ENCODE measurements around the gene INTS4. TPM values are rescaled to one million over a fixed set of nuclear protein-coding genes. Genes with fewer than 3 reads are reported as not detected.
A peak's percentile ranks its signal among the peaks of the same experiment; 100 is the strongest.
"Not testable (repeated sequence)": the region's sequence is repeated elsewhere in the genome, so short reads cannot be mapped to it uniquely, and the experiment has no call there.

INTS4 gene
- polyA plus RNA-seq, 1 of the 3 experiments (the other 2 are of a cell fraction) = 23.0 TPM

GRCh38 chr11:78041843-78042440 lies 47.5 kb upstream of the INTS4 start:
- CTCF ChIA-PET = interaction anchor here (1.1 to 1.6 kb wide), 2 partner anchors 21 to 43 kb away, joined by 4 to 6 read pairs; no protein-coding TSS in a partner anchor
- WGBS (ENCODE audit: low lambda C conversion rate) = 93% methylated on average over 13 of the region's 14 CpGs
- peaks cover 34 to 37% of the 10 kb centered on the region in 2 experiments; a peak in 3 of 4 replicates for H3K4me1 ChIP-seq (ENCODE audit: control insufficient read depth in 1 of 2, insufficient read depth in 2 of 2, low read depth in 1 of 2, low read length in 1 of 2)

GRCh38 chr11:78041380-78041719 lies 46.9 kb upstream of the INTS4 start:
- not testable (repeated sequence) for H3K9me2 ChIP-seq; H3K4me3 ChIP-seq (ENCODE audit: low read depth in 2 of 2, low read length in 1 of 2); H3K36me3 ChIP-seq (replicated peaks in 1 of 2; ENCODE audit: control insufficient read depth in 1 of 2, insufficient read depth in 2 of 2, low read length in 1 of 2); H4K20me1 ChIP-seq (ENCODE audit: insufficient read depth); H3K27me3 ChIP-seq (ENCODE audit: insufficient read depth); H2AFZ ChIP-seq (ENCODE audit: low read depth); DNase-seq; H3K9me3 ChIP-seq; H3K79me2 ChIP-seq (ENCODE audit: insufficient read depth)
- H3K9ac ChIP-seq = peak overlapping the region; percentile 96
- H3K4me1 ChIP-seq (ENCODE audit: control insufficient read depth in 1 of 2, insufficient read depth in 2 of 2, low read depth in 1 of 2, low read length in 1 of 2) = peaks cover 35 to 37% of the 10 kb centered on the region in 2 experiments; a peak in 3 of 4 replicates
- 100% methylated on average over 8 of the region's 8 CpGs for WGBS (ENCODE audit: low lambda C conversion rate)
- H3F3A ChIP-seq (replicated peaks; ENCODE audit: insufficient read depth) = peaks cover 28% of the 10 kb centered on the region
- peak overlapping the region; percentile 87 for H3K4me2 ChIP-seq
- ChIA-PET CTCF (interaction anchor here (1.6 kb wide), 1 partner anchor 42 kb away, joined by 6 read pairs; no protein-coding TSS in a partner anchor), POLR2A (interaction anchor here (1.4 kb wide), 1 partner anchor 46 kb away, joined by 4 read pairs; no protein-coding TSS in a partner anchor)
- peak overlapping the region in 1 of 2 experiments; percentile 100; a peak in 1 of 4 replicates for H3K27ac ChIP-seq (ENCODE audit: low read depth in 2 of 2, low read length in 1 of 2)

More at GRCh38 chr11:78041843-78042440, 47.5 kb upstream of the INTS4 start:
- Histone ChIP-seq H4K20me1 (ENCODE audit: insufficient read depth) (no peaks in the 10 kb centered on the region), H3K36me3 (replicated peaks in 1 of 2; ENCODE audit: control insufficient read depth in 1 of 2, insufficient read depth in 2 of 2, low read length in 1 of 2) (no peaks in the 10 kb centered on the region), H3K9ac (no peak overlapping the region), H3K9me2 (no peaks in the 10 kb centered on the region), H3K27me3 (ENCODE audit: insufficient read depth) (no peaks in the 10 kb centered on the region), H3K79me2 (ENCODE audit: insufficient read depth) (peaks cover 9% of the 10 kb centered on the region; the same call in 1 of the 2 replicates), H3K27ac (ENCODE audit: low read depth in 2 of 2, low read length in 1 of 2) (no peak overlapping the region), H3K9me3 (no peaks in the 10 kb centered on the region), H3K4me2 (no peak overlapping the region), H3F3A (replicated peaks; ENCODE audit: insufficient read depth) (peaks cover 30% of the 10 kb centered on the region), H3K4me3 (ENCODE audit: low read depth in 2 of 2, low read length in 1 of 2) (no peak overlapping the region), H2AFZ (ENCODE audit: low read depth) (no peak overlapping the region)
- no peak for DNase-seq
- TF ChIP-seq IRF3 (IDR thresholded peaks at IDR 0.05; ENCODE audit: low read depth, low read length) = no peak
- no peak for TF ChIP-seq NFIC (IDR thresholded peaks at IDR 0.05; ENCODE audit: borderline replicate concordance)
- no peak for TF ChIP-seq YY1 (IDR thresholded peaks at IDR 0.05; ENCODE audit: low read depth)
- TF ChIP-seq ZBTB33 (IDR thresholded peaks at IDR 0.05; ENCODE audit: borderline replicate concordance, low read depth) = no peak
- no peak for TF ChIP-seq FOSL2 (IDR thresholded peaks at IDR 0.05; ENCODE audit: borderline replicate concordance, low read depth)
- no peak for TF ChIP-seq RCOR1 (IDR thresholded peaks at IDR 0.05; ENCODE audit: low read length)
- no peak for TF ChIP-seq TEAD4 (IDR thresholded peaks at IDR 0.05; ENCODE audit: borderline replicate concordance, insufficient read depth)
- no peak for TF ChIP-seq RXRA (IDR thresholded peaks at IDR 0.05; ENCODE audit: borderline replicate concordance, low read depth)
- no peak for TF ChIP-seq PBX3 (IDR thresholded peaks at IDR 0.05)
- POLR2A ChIA-PET = interaction anchor here (1.4 kb wide), 1 partner anchor 47 kb away, joined by 4 read pairs; no protein-coding TSS in a partner anchor

Data from SK-N-SH (cell line).